ENCODE measurements around the gene CELSR1.

GRCh38 chr22:46500201-46500600 lies 37.2 kb downstream of the CELSR1 start:
- no peak for TF ChIP-seq CTCF (IDR thresholded peaks at IDR 0.05)
- no peak for TF ChIP-seq POLR2AphosphoS5 (IDR thresholded peaks at IDR 0.05)
